Erythroblast (primary cell): ENCODE results near the gene NDE1.

Source experiments
- GATA1 ChIP-seq: IDR thresholded peaks from 2 replicates; pipeline ENCODE4 v1.6.1; 2011; ENCODE audit warnings: low read depth, mild to moderate bottlenecking, control low read depth, low read length, moderate library complexity
- POLR2A ChIP-seq: IDR thresholded peaks from 2 replicates; pipeline ENCODE4 v1.6.1; 2011; ENCODE audit warnings: mild to moderate bottlenecking, low read length

GRCh38 chr16:15725641-15726240 is 75.7 kb downstream of the NDE1 start:
- no peak for TF ChIP-seq POLR2A
- no peak for TF ChIP-seq GATA1
